HEK293 (cell line): ENCODE results near the gene NCMAP.

Experiments
- CTCF ChIA-PET: fragments of 350-600 bp; formaldehyde crosslinking; extraction: SDS; loops from one replicate; lab custom pipeline; 2021; ENCODE audit warnings: antibody characterized with exemption; lab: Yijun Ruan, JAX
- POLR2A ChIA-PET: fragments of 300-600 bp; formaldehyde crosslinking; extraction: SDS; loops from one replicate; lab custom pipeline; 2020; ENCODE audit warnings: antibody characterized with exemption, inconsistent platforms; lab: Yijun Ruan, JAX
- H3K27ac ChIP-seq: fragments of 200-500 bp; sonication (Bioruptor generic); 2 replicates; pipeline ENCODE4 v1.5.1; 2014; ENCODE audit warnings: low read depth, low read length, control low read depth, inconsistent platforms; ENCODE audit errors: extremely low read depth
- H3K36me3 ChIP-seq, 2 experiments: fragments of 200-500 bp in 1 of 2; sonication (Bioruptor generic) in 1 of 2; 1 replicate in 1 of 2; 2 replicates in 1 of 2; pipeline ENCODE4 v1.5.1; 2014 to 2017; ENCODE audit warnings: inconsistent platforms in 2 of 2, low read length in 2 of 2; ENCODE audit not compliant: control insufficient read depth in 2 of 2, insufficient read depth in 1 of 2
- H3K4me1 ChIP-seq: fragments of 200-500 bp; sonication (Bioruptor generic); 2 replicates; pipeline ENCODE4 v1.5.1; 2014; ENCODE audit warnings: mild to moderate bottlenecking, low read length, inconsistent platforms; ENCODE audit not compliant: control insufficient read depth, insufficient read depth
- H3K4me3 ChIP-seq: 2 replicates; pipeline ENCODE4 v1.5.1; 2011; ENCODE audit warnings: low read depth, mild to moderate bottlenecking, control low read depth, low read length, moderate library complexity
- H3K9me3 ChIP-seq: fragments of 200-500 bp; sonication (Bioruptor generic); 2 replicates; pipeline ENCODE4 v1.5.1; 2014; ENCODE audit warnings: low read depth, low read length, inconsistent platforms; ENCODE audit not compliant: control insufficient read depth, insufficient read depth
- BCL6B ChIP-seq: fragments of 450-650 bp; formaldehyde crosslinking; IDR thresholded peaks from 2 replicates; pipeline ENCODE4 v1.5.1; 2017; ENCODE audit warnings: missing biosample characterization, missing genetic modification characterization
- HOXD13 ChIP-seq: sonication (generic); formaldehyde crosslinking; IDR thresholded peaks from 2 replicates; pipeline ENCODE4 v1.8.0; 2022; ENCODE audit warnings: missing genetic modification reagents, borderline replicate concordance
- KLF9 ChIP-seq: fragments of 450-650 bp; formaldehyde crosslinking; IDR thresholded peaks from 2 replicates; pipeline ENCODE4 v1.5.1; 2016; ENCODE audit warnings: missing biosample characterization, missing genetic modification characterization, low read depth
- OSR2 ChIP-seq: fragments of 450-650 bp; formaldehyde crosslinking; IDR thresholded peaks from 2 replicates; pipeline ENCODE4 v1.5.1; 2016; ENCODE audit warnings: missing biosample characterization, missing genetic modification characterization
- PRDM6 ChIP-seq: fragments of 450-650 bp; formaldehyde crosslinking; IDR thresholded peaks from 2 replicates; pipeline ENCODE4 v1.5.1; 2017; ENCODE audit warnings: missing biosample characterization, missing genetic modification characterization
- RBAK ChIP-seq: fragments of 450-650 bp; formaldehyde crosslinking; IDR thresholded peaks from 2 replicates; pipeline ENCODE4 v1.5.1; 2016; ENCODE audit warnings: missing biosample characterization, missing genetic modification characterization
- WT1 ChIP-seq: fragments of 450-650 bp; formaldehyde crosslinking; IDR thresholded peaks from 2 replicates; pipeline ENCODE4 v1.5.1; 2016; ENCODE audit warnings: missing biosample characterization, missing genetic modification characterization
- ZBTB1 ChIP-seq: fragments of 450-650 bp; formaldehyde crosslinking; IDR thresholded peaks from 2 replicates; pipeline ENCODE4 v1.5.1; 2016; ENCODE audit warnings: missing biosample characterization, missing genetic modification characterization
- ZBTB20 ChIP-seq: fragments of 450-650 bp; formaldehyde crosslinking; IDR thresholded peaks from 2 replicates; pipeline ENCODE4 v1.5.1; 2016; ENCODE audit warnings: missing biosample characterization, missing genetic modification characterization
- ZBTB6 ChIP-seq: fragments of 450-650 bp; formaldehyde crosslinking; IDR thresholded peaks from 2 replicates; pipeline ENCODE4 v1.5.1; 2017; ENCODE audit warnings: missing biosample characterization, missing genetic modification characterization
- ZNF121 ChIP-seq: fragments of 450-650 bp; formaldehyde crosslinking; IDR thresholded peaks from 2 replicates; pipeline ENCODE4 v1.5.1; 2016; ENCODE audit warnings: missing biosample characterization, missing genetic modification characterization
- ZNF2 ChIP-seq: fragments of 450-650 bp; formaldehyde crosslinking; IDR thresholded peaks from 2 replicates; pipeline ENCODE4 v1.5.1; 2016; ENCODE audit warnings: missing biosample characterization, missing genetic modification characterization
- ZNF280D ChIP-seq: fragments of 450-650 bp; formaldehyde crosslinking; IDR thresholded peaks from 2 replicates; pipeline ENCODE4 v1.5.1; 2016; ENCODE audit warnings: missing biosample characterization, missing genetic modification characterization
- ZNF362 ChIP-seq: fragments of 450-650 bp; formaldehyde crosslinking; IDR thresholded peaks from 2 replicates; pipeline ENCODE4 v1.5.1; 2016; ENCODE audit warnings: missing biosample characterization, missing genetic modification characterization
- ZNF37A ChIP-seq: fragments of 450-650 bp; IDR thresholded peaks from 2 replicates; pipeline ENCODE4 v1.5.1; 2018; ENCODE audit warnings: missing biosample characterization, missing genetic modification characterization
- ZNF398 ChIP-seq: fragments of 450-650 bp; formaldehyde crosslinking; IDR thresholded peaks from 2 replicates; pipeline ENCODE4 v1.5.1; 2017; ENCODE audit warnings: missing biosample characterization, missing genetic modification characterization
- ZNF510 ChIP-seq: fragments of 450-650 bp; formaldehyde crosslinking; IDR thresholded peaks from 2 replicates; pipeline ENCODE4 v1.5.1; 2018; ENCODE audit warnings: mild to moderate bottlenecking, missing genetic modification characterization, missing biosample characterization; ENCODE audit not compliant: insufficient replicate concordance
- ZNF544 ChIP-seq: fragments of 450-650 bp; formaldehyde crosslinking; IDR thresholded peaks from 2 replicates; pipeline ENCODE4 v1.5.0; 2017; ENCODE audit warnings: missing biosample characterization, missing genetic modification characterization
- ZNF621 ChIP-seq: fragments of 450-650 bp; formaldehyde crosslinking; IDR thresholded peaks from 2 replicates; pipeline ENCODE4 v1.5.1; 2017; ENCODE audit warnings: missing biosample characterization, missing genetic modification characterization
- ZNF629 ChIP-seq: fragments of 450-650 bp; formaldehyde crosslinking; IDR thresholded peaks from 2 replicates; pipeline ENCODE4 v1.5.1; 2017; ENCODE audit warnings: missing biosample characterization, missing genetic modification characterization
- ZNF677 ChIP-seq: fragments of 450-650 bp; IDR thresholded peaks from 2 replicates; pipeline ENCODE4 v1.5.0; 2018; ENCODE audit warnings: missing biosample characterization, mild to moderate bottlenecking, missing genetic modification characterization, moderate library complexity
- ZSCAN18 ChIP-seq: fragments of 450-650 bp; formaldehyde crosslinking; IDR thresholded peaks from 2 replicates; pipeline ENCODE4 v1.5.1; 2016; ENCODE audit warnings: missing biosample characterization, missing genetic modification characterization
- ZSCAN30 ChIP-seq: fragments of 450-650 bp; IDR thresholded peaks from 2 replicates; pipeline ENCODE4 v1.5.1; 2018; ENCODE audit warnings: missing biosample characterization, mild to moderate bottlenecking, missing genetic modification characterization, moderate library complexity

The NCMAP gene

GRCh38 chr1:24639094-24639493, 83.2 kb downstream of the NCMAP start (continued):
- TF ChIP-seq BCL6B (tag by site-specific recombination): no peak
- no peak for TF ChIP-seq ZBTB20 (tag by site-specific recombination)
- TF ChIP-seq RBAK: no peak
- TF ChIP-seq ZNF280D: no peak
- TF ChIP-seq ZBTB1 (tag by site-specific recombination): no peak
- no peak for TF ChIP-seq HOXD13 (CRISPR knock-in tag)
- no peak for TF ChIP-seq KLF9 (tag by site-specific recombination)
- no peak for TF ChIP-seq PRDM6
- TF ChIP-seq ZNF621: no peak
- TF ChIP-seq ZNF629 (tag by site-specific recombination): no peak
- TF ChIP-seq, all 188 proteins: peak for 0

GRCh38 chr1:24639881-24640280, 84.0 kb downstream of the NCMAP start:
- H3K36me3 ChIP-seq: peaks cover 0 to under 1% of the 10 kb centered on the region in 2 experiments; a peak in 1 of 3 replicates
- peaks cover 5% of the 10 kb centered on the region; the same call in 1 of the 2 replicates for H3K4me1 ChIP-seq
- H3K9me3 ChIP-seq: no peaks in the 10 kb centered on the region
- no peak overlapping the region for H3K27ac ChIP-seq
- ChIA-PET CTCF (interaction anchor here (0.9 to 6.5 kb wide), 3 partner anchors 46 to 98 kb away, joined by 4 to 73 read pairs (median 7); no protein-coding TSS in a partner anchor), POLR2A (interaction anchor here (0.6 to 1.3 kb wide), 3 partner anchors 28 to 706 kb away, joined by 3 to 7 read pairs (median 4); partner anchors contain the start of gene RCAN3)
- no peak for TF ChIP-seq ZNF677
- TF ChIP-seq ZNF398 (tag by site-specific recombination): no peak
- TF ChIP-seq ZNF362 (tag by site-specific recombination): no peak
- TF ChIP-seq ZNF121 (tag by site-specific recombination): no peak
- TF ChIP-seq ZSCAN30: no peak
- TF ChIP-seq ZNF2 (tag by site-specific recombination): no peak
- no peak for TF ChIP-seq ZNF510 (tag by site-specific recombination)
- no peak for TF ChIP-seq ZBTB6
- no peak for TF ChIP-seq ZNF544 (tag by site-specific recombination)
- TF ChIP-seq WT1 (tag by site-specific recombination): no peak
- TF ChIP-seq OSR2: no peak
- TF ChIP-seq ZNF37A (tag by site-specific recombination): no peak
- no peak for TF ChIP-seq ZBTB20 (tag by site-specific recombination)
- TF ChIP-seq ZSCAN18 (tag by site-specific recombination): no peak
- TF ChIP-seq, all 188 proteins: peak for 0
- no peak overlapping the region for H3K4me3 ChIP-seq
